A673 (cell line): ENCODE results near the gene DCC. TPM values are rescaled to one million over a fixed set of nuclear protein-coding genes. Genes with fewer than 3 reads are reported as not detected.
A peak's percentile ranks its signal among the peaks of the same experiment; 100 is the strongest.

Experiments used
- BruUV-seq: library from RNA; stranded (reverse); fragments of 400-500 nt; replicated peaks from 2 replicates; lab custom pipeline; 2021; lab: Mats Ljungman, UMichigan
- CTCF ChIA-PET: fragments of 300-600 bp; sonication (Branson Sonifier 250); formaldehyde crosslinking; loops from one replicate; lab custom pipeline; 2022; ENCODE audit warnings: antibody characterized with exemption; lab: Charles Lee
- POLR2A ChIA-PET: fragments of 300-600 bp; sonication (Branson Sonifier 250); formaldehyde crosslinking; loops from one replicate; lab custom pipeline; 2022; ENCODE audit warnings: antibody characterized with exemption; ENCODE audit not compliant: low non-redundant PET; lab: Charles Lee
- DNase-seq: peaks from one replicate; pipeline ENCODE4 v3.0.0-alpha.2; 2015; ENCODE audit warnings: low spot score
- H3K27ac ChIP-seq: fragments of 200-600 bp; sonication (generic); 2 replicates; pipeline ENCODE4 v1.5.1; 2016; ENCODE audit warnings: mixed run types, low read depth, mild to moderate bottlenecking, mixed read lengths, antibody characterized with exemption, low read length; ENCODE audit not compliant: poor library complexity, severe bottlenecking
- H3K27me3 ChIP-seq: fragments of 200-600 bp; sonication (generic); replicated peaks from 2 replicates; pipeline ENCODE4 v1.6.1; 2017; ENCODE audit warnings: mixed run types, low read depth, mild to moderate bottlenecking, mixed read lengths, antibody characterized with exemption, low read length; ENCODE audit not compliant: insufficient read depth, poor library complexity
- H3K36me3 ChIP-seq: fragments of 200-600 bp; sonication (generic); 2 replicates; pipeline ENCODE4 v1.6.1; 2016; ENCODE audit warnings: mixed run types, mild to moderate bottlenecking, mixed read lengths, antibody characterized with exemption, low read length; ENCODE audit not compliant: insufficient read depth, poor library complexity, severe bottlenecking
- H3K4me1 ChIP-seq: fragments of 200-600 bp; sonication (generic); 2 replicates; pipeline ENCODE4 v1.6.1; 2017; ENCODE audit warnings: mixed run types, mild to moderate bottlenecking, mixed read lengths, antibody characterized with exemption, low read length; ENCODE audit not compliant: insufficient read depth, poor library complexity, severe bottlenecking
- H3K4me3 ChIP-seq: fragments of 200-600 bp; sonication (generic); 2 replicates; pipeline ENCODE4 v1.5.1; 2016; ENCODE audit warnings: low read depth, mixed run types, mild to moderate bottlenecking, mixed read lengths, low read length; ENCODE audit not compliant: poor library complexity, severe bottlenecking
- H3K9me3 ChIP-seq: fragments of 200-600 bp; sonication (generic); 2 replicates; pipeline ENCODE4 v1.6.1; 2016; ENCODE audit warnings: mixed run types, low read depth, mild to moderate bottlenecking, mixed read lengths, antibody characterized with exemption, low read length; ENCODE audit not compliant: poor library complexity, severe bottlenecking
- CTCF ChIP-seq: fragments of 300-800, 200-600 bp; sonication (generic); conservative IDR thresholded peaks from 2 replicates; pipeline ENCODE4 v1.5.1; 2017; ENCODE audit warnings: low read depth, mild to moderate bottlenecking, antibody characterized with exemption, low read length, moderate library complexity, mixed read lengths
- EZH2 ChIP-seq: fragments of 200-600 bp; sonication (generic); IDR thresholded peaks from 2 replicates; pipeline ENCODE4 v1.6.1; 2017; ENCODE audit warnings: borderline replicate concordance, low read depth, mild to moderate bottlenecking, mixed read lengths, antibody characterized with exemption, low read length; ENCODE audit not compliant: poor library complexity, severe bottlenecking
- intact Hi-C: fragments of 100-400 bp; cut with micrococcal nuclease; formaldehyde crosslinking; loops from one replicate; pipeline ENCODE4 v1.10.0; 2022; ENCODE audit not compliant: unreplicated experiment
- total RNA-seq: library from RNA; stranded (reverse); gene quantifications from 2 replicates; pipeline ENCODE4 v1.2.3, GENCODE V29; 2021

The DCC gene
- total RNA-seq, 1 experiment from 2014 or later, result 93.0 TPM

- Histone ChIP-seq H3K27ac (peak overlapping the region; percentile 94), H3K27me3 (no peaks in the 10 kb centered on the region), H3K4me1 (peaks cover 28% of the 10 kb centered on the region), H3K36me3 (no peaks in the 10 kb centered on the region), H3K4me3 (peak overlapping the region; percentile 96), H3K9me3 (no peaks in the 10 kb centered on the region)
- DNase-seq, result peak; percentile 37
- TF ChIP-seq EZH2 (no peak), CTCF (no peak)
- POLR2A ChIA-PET, result interaction anchor here (0.7 kb wide), 1 partner anchor 1845 kb away, joined by 4 read pairs; no protein-coding TSS in a partner anchor
- no TSS peak for BruUV-seq
- intact Hi-C loops, result loop anchor here (2.0 to 10.0 kb wide), 7 partner anchors 234 to 672 kb away; no protein-coding TSS in a partner anchor
- CTCF ChIA-PET, result interaction anchor here (0.6 kb wide), 1 partner anchor 227 kb away, joined by 7 read pairs; no protein-coding TSS in a partner anchor
Measured at GRCh38 chr18:52341103-52341432, 1.1 kb downstream of the DCC start.

- no peaks in the 10 kb centered on the region for H3K27me3 ChIP-seq
- H3K4me3 ChIP-seq, result peak overlapping the region; percentile 96
- no peaks in the 10 kb centered on the region for H3K36me3 ChIP-seq
- DNase-seq, result peak; percentile 85
- ChIA-PET CTCF (interaction anchor here (0.6 to 0.7 kb wide), 3 partner anchors 85 to 338 kb away, joined by 3 read pairs; no protein-coding TSS in a partner anchor), POLR2A (interaction anchor here (0.5 to 0.7 kb wide), 4 partner anchors 14 to 1846 kb away, joined by 3 to 15 read pairs (median 4); no protein-coding TSS in a partner anchor)
- H3K27ac ChIP-seq, result peak overlapping the region; percentile 94
- BruUV-seq, result TSS peak; percentile 68
- TF ChIP-seq EZH2 (no peak), CTCF (no peak)
- intact Hi-C loops, result loop anchor here (2.0 to 10.0 kb wide), 7 partner anchors 233 to 673 kb away; no protein-coding TSS in a partner anchor
- no peaks in the 10 kb centered on the region for H3K9me3 ChIP-seq
- H3K4me1 ChIP-seq, result peaks cover 34% of the 10 kb centered on the region
Measured at GRCh38 chr18:52341608-52342381, 1.8 kb downstream of the DCC start.

GRCh38 chr18:52342456-52342855 is 2.5 kb downstream of the DCC start:
- peak overlapping the region; percentile 96 for H3K4me3 ChIP-seq
- DNase-seq, result peak; percentile 58
- H3K27ac ChIP-seq, result peak overlapping the region; percentile 90
- CTCF ChIA-PET, result interaction anchor here (0.6 kb wide), 1 partner anchor 84 kb away, joined by 3 read pairs; no protein-coding TSS in a partner anchor
- TF ChIP-seq EZH2 (no peak), CTCF (no peak)
- POLR2A ChIA-PET, result interaction anchor here (0.5 to 0.6 kb wide), 2 partner anchors 13 to 44 kb away, joined by 3 read pairs; no protein-coding TSS in a partner anchor
- H3K9me3 ChIP-seq, result no peaks in the 10 kb centered on the region
- BruUV-seq, result no TSS peak
- intact Hi-C loops, result loop anchor here (5.0 to 10.0 kb wide), 6 partner anchors 232 to 650 kb away; no protein-coding TSS in a partner anchor
- H3K36me3 ChIP-seq, result no peaks in the 10 kb centered on the region
- H3K4me1 ChIP-seq, result peaks cover 40% of the 10 kb centered on the region
- H3K27me3 ChIP-seq, result no peaks in the 10 kb centered on the region
